NOMO-1 treated with dmso at 0.1 percent for 144 hours (cell line): ENCODE results near the gene ALDH1A2.
"Not testable (repeated sequence)": the region's sequence is repeated elsewhere in the genome, so short reads cannot be mapped to it uniquely, and the experiment has no call there.

Experiments
- DNase-seq: peaks from one replicate; lab custom pipeline; 2025; ENCODE audit not compliant: unreplicated experiment; lab: John Stamatoyannopoulos, UW

Gene ALDH1A2

DNA sequence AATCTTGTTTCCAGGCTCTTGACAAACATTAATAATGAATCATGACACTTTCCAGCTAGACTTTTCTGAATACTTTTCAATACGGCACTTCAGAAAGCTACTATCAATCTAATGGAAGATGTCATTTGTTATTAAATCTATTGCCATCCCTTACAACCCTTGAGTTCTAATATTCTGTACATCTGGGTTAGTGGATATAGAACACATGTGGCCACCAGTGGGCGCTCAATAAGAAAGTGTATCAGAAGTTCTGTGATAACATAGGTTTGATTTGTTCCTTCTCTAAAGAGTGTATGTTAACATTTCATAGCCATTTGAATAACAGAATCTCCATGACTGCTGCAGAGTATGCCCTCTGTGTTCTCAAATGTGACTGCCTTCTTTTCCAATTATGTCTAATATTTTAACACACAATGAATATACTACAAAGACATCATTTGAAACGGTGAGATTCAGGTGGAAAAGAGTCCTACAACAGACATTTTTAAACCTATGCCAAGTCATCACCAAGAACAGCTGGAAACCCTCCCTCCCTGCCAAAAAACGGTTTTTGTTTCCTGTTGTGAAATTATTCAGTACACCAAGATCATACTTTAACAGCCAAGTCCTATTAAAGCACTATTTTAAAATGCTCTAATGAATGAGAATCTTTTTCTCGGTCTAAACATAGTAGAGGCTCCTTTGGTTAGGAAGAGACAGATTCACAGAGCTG is 22.2 kb downstream of the ALDH1A2 start:
- DNase-seq, result no peak

GRCh38 chr15:58042006-58042405 is 23.5 kb downstream of the ALDH1A2 start:
- DNase-seq, result no peak

DNA sequence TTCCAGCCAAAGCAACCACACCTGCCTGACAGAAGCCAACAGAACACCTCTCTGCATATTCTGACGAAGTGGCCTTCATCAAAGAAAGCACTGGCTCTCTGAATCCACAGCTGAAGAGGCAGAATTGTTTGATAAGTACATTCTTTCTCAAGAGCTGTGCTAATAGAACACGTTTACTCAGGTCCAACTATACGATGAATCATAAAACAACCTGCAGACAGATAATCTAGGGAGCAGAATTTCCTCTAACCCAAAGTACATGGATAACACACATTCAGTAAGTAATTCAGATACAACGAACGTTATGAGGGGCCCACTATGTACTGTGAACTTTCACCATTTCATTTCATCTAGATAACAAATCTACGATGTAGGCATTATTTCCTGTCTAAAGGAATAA is 25.4 kb downstream of the ALDH1A2 start:
- no peak for DNase-seq

DNA sequence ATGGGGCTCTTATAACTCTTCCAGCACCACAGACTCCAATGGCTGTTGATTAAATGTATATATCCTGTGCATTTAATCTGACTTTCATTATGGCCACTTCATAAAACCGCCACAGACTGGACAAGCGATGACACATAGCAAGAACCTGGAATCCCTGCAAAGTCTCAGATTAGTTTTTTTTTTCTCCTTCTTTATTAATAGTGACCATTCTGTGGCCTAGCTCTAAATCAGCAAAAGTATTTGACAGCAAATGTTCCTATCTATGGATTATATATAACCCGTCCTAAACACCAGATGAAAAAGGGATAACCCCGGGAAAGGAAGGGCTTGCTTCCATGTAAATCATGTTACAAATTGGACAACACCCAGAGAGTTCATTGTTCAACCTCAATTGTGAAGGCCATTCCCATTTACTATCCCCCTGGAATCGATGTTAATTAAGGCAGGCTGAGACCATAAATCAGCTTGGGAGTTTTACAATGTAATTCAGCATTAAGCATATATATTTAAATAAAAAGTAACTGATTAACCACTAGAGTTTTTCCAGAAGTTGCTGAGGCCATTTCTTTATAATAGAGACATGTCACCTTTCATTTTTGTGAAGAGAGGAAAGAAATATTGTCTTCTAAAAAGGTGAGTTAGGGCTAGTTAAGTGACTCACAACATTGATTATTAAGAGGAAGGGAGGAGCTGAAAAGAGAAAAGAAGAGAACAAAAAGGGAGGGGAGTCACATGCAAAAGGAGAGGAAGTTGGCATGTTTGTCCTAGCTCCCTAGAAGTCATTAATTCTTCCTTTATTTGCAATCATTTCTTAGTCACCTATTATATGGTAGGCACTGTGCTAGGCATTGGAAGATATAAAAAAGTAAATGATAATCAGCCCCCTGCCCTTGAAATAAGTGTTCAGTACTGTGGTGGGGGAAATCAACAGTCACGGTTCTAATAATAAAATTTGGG is 26.2 kb downstream of the ALDH1A2 start:
- no peak for DNase-seq

- no peak for DNase-seq
Measured at GRCh38 chr15:58038426-58039078, 27.0 kb downstream of the ALDH1A2 start.

DNA sequence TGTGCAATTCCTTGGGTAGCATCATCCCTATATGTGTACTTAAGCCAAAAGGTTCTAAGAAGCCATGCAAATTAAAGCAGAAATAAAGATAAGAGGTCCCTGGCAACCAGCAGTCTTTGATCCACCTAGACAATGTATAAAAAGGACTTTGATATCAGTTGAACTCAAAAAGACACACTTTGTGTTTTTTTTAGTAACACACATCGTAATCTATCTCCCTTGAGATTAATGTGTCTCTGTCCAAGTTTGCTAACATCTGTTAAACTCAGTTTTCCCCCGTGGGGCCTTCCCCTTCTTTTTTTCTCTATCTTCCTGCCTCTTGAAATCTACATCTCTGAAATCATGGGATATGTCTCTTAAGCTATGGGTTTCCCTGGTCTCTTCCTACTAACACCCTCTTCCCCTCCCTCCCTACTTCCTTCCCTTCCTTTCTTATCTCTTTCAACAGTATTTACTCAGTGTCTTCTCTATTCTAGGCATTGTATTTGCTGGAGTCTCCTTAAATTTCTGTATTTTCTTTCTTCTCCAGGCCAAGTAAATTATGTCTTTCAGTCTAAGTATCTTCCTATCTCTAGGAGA is 27.7 kb downstream of the ALDH1A2 start:
- DNase-seq, result no peak

GRCh38 chr15:58036579-58036978 is 28.9 kb downstream of the ALDH1A2 start:
- no peak for DNase-seq

DNA sequence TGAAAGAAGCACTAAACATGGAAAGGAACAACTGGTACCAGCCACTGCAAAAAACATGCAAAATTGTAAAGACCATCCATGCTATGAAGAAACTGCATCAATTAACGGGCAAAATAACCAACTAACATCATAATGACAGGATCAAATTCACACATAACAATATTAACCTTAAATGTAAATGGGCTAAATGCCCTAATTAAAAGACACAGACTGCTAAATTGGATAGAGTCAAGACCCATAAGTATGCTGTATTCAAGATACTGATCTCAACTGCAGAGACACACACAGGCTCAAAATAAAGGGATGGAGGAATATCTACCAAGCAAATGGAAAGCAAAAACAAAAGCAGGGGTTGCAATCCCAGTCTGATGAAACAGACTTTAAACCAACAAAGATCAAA is 37.1 kb downstream of the ALDH1A2 start:
- not testable (repeated sequence) for DNase-seq

GRCh38 chr15:58026552-58026951 is 39.0 kb downstream of the ALDH1A2 start:
- no peak for DNase-seq

DNA sequence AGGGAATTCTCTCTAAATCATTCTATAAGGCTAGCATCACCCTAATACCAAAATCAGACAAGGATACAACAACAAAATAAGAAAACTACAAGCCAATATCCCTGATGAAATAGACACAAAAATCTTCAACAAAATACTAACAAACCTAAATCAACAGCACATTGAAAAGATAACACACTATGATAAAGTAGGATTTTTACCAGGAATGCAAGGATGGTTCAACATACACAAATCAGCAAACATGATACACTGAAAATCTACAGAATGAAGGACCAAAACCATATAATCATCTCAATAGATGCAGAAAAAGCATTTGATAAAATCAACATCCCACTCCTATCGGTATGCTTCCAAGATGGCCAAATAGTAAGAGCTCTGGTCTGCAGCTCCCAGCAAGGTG is 39.5 kb downstream of the ALDH1A2 start:
- DNase-seq, result no peak

GRCh38 chr15:58021332-58022230 is 43.9 kb downstream of the ALDH1A2 start:
- DNase-seq, result no peak

- DNase-seq, result no peak
Measured at GRCh38 chr15:58019503-58020376, 45.8 kb downstream of the ALDH1A2 start.

DNA sequence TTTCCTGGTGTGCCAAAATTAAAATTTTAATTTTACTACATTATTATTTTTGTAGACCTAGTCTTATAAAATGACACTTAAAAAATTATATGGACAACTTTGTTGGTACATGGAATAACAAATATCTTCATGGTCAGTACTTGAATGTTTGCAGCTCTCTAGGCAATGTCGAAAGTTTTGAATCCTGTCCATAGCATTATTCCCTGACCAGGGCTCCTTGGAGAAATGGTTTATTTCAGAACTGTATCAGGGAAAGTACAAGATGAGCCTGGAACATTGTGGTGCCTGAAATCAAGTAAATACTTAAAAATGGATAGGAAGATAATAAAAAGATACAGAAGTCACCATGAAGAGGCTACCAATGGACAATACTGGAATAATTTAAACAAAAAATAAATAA is 47.6 kb downstream of the ALDH1A2 start:
- no peak for DNase-seq

- no peak for DNase-seq
Measured at GRCh38 chr15:58016581-58017175, 48.8 kb downstream of the ALDH1A2 start.

DNA sequence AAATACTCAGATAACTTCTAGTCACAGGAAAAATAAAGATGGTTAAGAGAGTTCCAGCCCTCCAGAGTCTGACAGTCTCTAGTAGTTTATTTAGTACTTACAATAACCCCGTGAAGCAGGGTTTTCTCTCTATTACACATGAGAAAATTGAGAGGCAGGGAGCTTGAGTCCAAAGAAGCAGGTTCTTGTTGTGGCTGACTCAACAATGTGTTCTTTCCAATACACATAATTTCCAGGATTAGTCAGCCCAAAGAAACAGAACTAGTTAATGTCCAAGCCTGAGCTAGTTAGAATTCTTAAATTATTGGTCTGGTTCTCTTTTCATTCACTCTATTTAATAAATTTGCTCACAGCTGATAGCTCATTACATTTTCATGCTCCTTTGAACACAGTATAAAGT is 49.9 kb downstream of the ALDH1A2 start:
- DNase-seq, result no peak

- DNase-seq, result no peak
Measured at GRCh38 chr15:58014470-58014869, 51.0 kb downstream of the ALDH1A2 start.

DNA sequence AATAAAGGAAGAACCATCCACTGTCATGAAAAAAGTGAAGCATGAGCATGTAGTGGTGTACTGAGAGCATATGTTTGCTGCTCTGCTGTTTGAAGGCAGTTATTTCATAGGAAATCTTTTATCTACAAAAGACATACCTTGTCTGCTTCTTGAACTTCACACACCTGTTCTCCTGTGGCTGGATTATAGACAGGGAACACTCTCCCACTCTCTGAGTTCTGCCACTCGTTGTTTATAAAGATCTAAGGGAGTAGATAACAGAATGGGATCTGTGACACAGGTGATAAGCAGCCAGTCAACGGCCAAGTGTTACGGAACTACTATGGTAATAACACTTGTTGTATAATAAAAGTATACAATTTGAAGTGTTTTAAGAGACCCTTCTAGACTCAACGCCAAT is 51.5 kb downstream of the ALDH1A2 start:
- DNase-seq, result no peak

DNA sequence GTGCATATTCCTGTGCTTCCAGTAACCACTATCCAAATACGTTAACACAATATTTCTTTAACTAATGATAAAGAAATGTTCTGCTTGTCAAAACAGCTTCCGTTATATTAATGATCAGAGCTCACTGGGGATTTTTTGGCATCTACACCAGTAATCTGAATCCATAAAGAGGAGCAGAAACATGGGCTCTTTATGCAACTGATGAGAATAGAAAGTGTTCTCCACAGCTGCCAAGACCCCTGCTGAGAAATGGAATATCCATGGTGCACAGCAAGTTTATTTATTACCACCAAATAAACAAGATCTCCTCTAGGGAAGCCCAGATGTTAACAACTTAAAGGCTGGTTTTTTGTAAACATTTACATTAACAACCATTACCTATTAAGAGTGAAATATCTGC is 54.5 kb downstream of the ALDH1A2 start:
- DNase-seq, result no peak

DNA sequence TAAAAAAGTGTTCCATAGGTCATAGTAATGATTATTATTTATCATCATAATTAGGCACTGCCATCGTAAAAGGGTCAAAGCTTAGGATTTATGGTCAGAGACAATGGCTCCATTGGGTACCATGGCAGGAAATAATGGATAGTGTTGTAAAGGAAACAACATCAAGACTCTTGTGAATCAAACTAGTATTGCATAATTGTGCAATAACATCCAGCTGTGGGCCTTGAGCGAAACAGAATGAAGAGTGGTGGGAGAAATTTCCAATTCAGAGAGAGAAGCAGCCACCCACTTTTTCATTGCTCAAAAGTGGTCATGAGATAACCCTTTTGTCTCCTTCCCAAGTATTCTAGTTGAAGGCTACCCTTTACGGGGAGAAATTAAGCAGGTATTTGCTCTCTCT is 61.7 kb downstream of the ALDH1A2 start:
- DNase-seq, result no peak
